Testis (tissue), 2 donors: Measurements from ENCODE around the gene SIK2.

ENCODE experiments used
- CTCF ChIP-seq, 3 experiments: fragments of 450-650 bp in 2 of 3; fragments of 200-600 bp in 1 of 3; sonication (generic) in 1 of 3; IDR thresholded peaks; one replicate each; pipeline ENCODE4 v1.5.1; 2016 to 2019; ENCODE audit warnings: antibody characterized with exemption in 3 of 3, mild to moderate bottlenecking in 2 of 3, moderate library complexity in 1 of 3
- POLR2A ChIP-seq: fragments of 450-650 bp; IDR thresholded peaks from one replicate; pipeline ENCODE4 v1.6.1; 2017; ENCODE audit warnings: antibody characterized with exemption, mild to moderate bottlenecking, moderate library complexity

GRCh38 chr11:111680486-111681175 lies 78.4 kb downstream of the SIK2 start:
- no peak for TF ChIP-seq CTCF (IDR thresholded peaks at IDR 0.05)
- TF ChIP-seq POLR2A = no peak
